ENCODE measurements around the gene ALK.

- TF ChIP-seq CTCF (IDR thresholded peaks at IDR 0.05) = no peak
- no peak for TF ChIP-seq POLR2A (IDR thresholded peaks at IDR 0.05)
Measured at GRCh38 chr2:29590211-29590610, 331.2 kb downstream of the ALK start.

Measured in Peyer's patch (tissue), 4 donors.